MM.1S (cell line): Measurements from ENCODE around the gene KLF9.

ENCODE experiments used
- DNase-seq: peaks from one replicate; pipeline ENCODE4 v3.0.0-alpha.2; 2015
- H2AFZ ChIP-seq: fragments of 300-600 bp; sonication (generic); 2 replicates; pipeline ENCODE4 v1.6.0; 2016; ENCODE audit warnings: antibody characterized with exemption, low read length
- H3F3A ChIP-seq: fragments of 300-600 bp; sonication (generic); 2 replicates; pipeline ENCODE4 v1.6.1; 2016; ENCODE audit warnings: mild to moderate bottlenecking, antibody characterized with exemption, low read length, moderate library complexity, mixed read lengths; ENCODE audit not compliant: insufficient read depth
- H3K27ac ChIP-seq: fragments of 300-600 bp; sonication (generic); 2 replicates; pipeline ENCODE4 v1.5.1; 2016; ENCODE audit warnings: mild to moderate bottlenecking, low read length
- H3K27me3 ChIP-seq: fragments of 300-600 bp; sonication (generic); replicated peaks from 2 replicates; pipeline ENCODE4 v1.6.0; 2016; ENCODE audit warnings: low read length; ENCODE audit not compliant: insufficient read depth
- H3K36me3 ChIP-seq: fragments of 300-600 bp; sonication (generic); replicated peaks from 2 replicates; pipeline ENCODE4 v1.6.1; 2016; ENCODE audit warnings: mild to moderate bottlenecking, low read length, mixed read lengths; ENCODE audit not compliant: insufficient read depth
- H3K4me1 ChIP-seq: fragments of 300-600 bp; sonication (generic); 2 replicates; pipeline ENCODE4 v1.6.1; 2016; ENCODE audit warnings: low read length, mixed read lengths
- H3K4me2 ChIP-seq: fragments of 300-600 bp; sonication (generic); 2 replicates; pipeline ENCODE4 v1.6.0; 2016; ENCODE audit warnings: low read depth, low read length
- H3K4me3 ChIP-seq: fragments of 300-600 bp; sonication (generic); 2 replicates; pipeline ENCODE4 v1.5.1; 2016; ENCODE audit warnings: low read length, mixed read lengths
- H3K79me2 ChIP-seq: fragments of 300-600 bp; sonication (generic); 2 replicates; pipeline ENCODE4 v1.6.1; 2016; ENCODE audit warnings: mixed run types, low read length, mixed read lengths
- H3K9ac ChIP-seq: fragments of 300-600 bp; sonication (generic); 2 replicates; pipeline ENCODE4 v1.6.1; 2016; ENCODE audit warnings: low read length, mixed read lengths
- H3K9me2 ChIP-seq: fragments of 300-600 bp; sonication (generic); replicated peaks from 2 replicates; pipeline ENCODE4 v1.6.1; 2016; ENCODE audit warnings: mild to moderate bottlenecking, low read length, mixed read lengths; ENCODE audit not compliant: insufficient read depth
- H3K9me3 ChIP-seq: fragments of 300-600 bp; sonication (generic); replicated peaks from 2 replicates; pipeline ENCODE4 v1.6.1; 2016; ENCODE audit warnings: mild to moderate bottlenecking, low read length, mixed read lengths; ENCODE audit not compliant: insufficient read depth
- H4K20me1 ChIP-seq: fragments of 300-600 bp; sonication (generic); 2 replicates; pipeline ENCODE4 v1.6.1; 2016; ENCODE audit warnings: mild to moderate bottlenecking, low read length, moderate library complexity, mixed read lengths; ENCODE audit not compliant: insufficient read depth
- CTCF ChIP-seq: fragments of 300-600 bp; sonication (generic); IDR thresholded peaks from 2 replicates; pipeline ENCODE4 v1.5.1; 2016; ENCODE audit warnings: antibody characterized with exemption, low read length, mixed read lengths
- EZH2 ChIP-seq: fragments of 300-600 bp; sonication (generic); optimal IDR thresholded peaks from 2 replicates; pipeline ENCODE3; 2017; ENCODE audit warnings: low read depth, mild to moderate bottlenecking, antibody characterized with exemption, low read length, mixed read lengths
- EZH2phosphoT487 ChIP-seq: fragments of 300-600 bp; sonication (generic); IDR thresholded peaks from 2 replicates; pipeline ENCODE4 v1.6.1; 2018; ENCODE audit warnings: antibody characterized with exemption, low read length

The KLF9 gene

GRCh38 chr9:70410368-70410767 lies 4.1 kb downstream of the KLF9 start:
- Histone ChIP-seq H3K9ac (no peak overlapping the region), H3K36me3 (no peaks in the 10 kb centered on the region), H3K27ac (no peak overlapping the region), H3K4me3 (no peak overlapping the region), H4K20me1 (no peaks in the 10 kb centered on the region), H3K4me1 (peaks cover 17% of the 10 kb centered on the region), H3K27me3 (no peaks in the 10 kb centered on the region), H3K79me2 (peaks cover 4% of the 10 kb centered on the region; the same call in 1 of the 2 replicates), H3K9me2 (no peaks in the 10 kb centered on the region), H2AFZ (no peak overlapping the region), H3F3A (peaks cover 22% of the 10 kb centered on the region), H3K9me3 (no peaks in the 10 kb centered on the region), H3K4me2 (no peak overlapping the region)
- TF ChIP-seq EZH2phosphoT487 (no peak), CTCF (no peak)
- no peak for DNase-seq

DNA sequence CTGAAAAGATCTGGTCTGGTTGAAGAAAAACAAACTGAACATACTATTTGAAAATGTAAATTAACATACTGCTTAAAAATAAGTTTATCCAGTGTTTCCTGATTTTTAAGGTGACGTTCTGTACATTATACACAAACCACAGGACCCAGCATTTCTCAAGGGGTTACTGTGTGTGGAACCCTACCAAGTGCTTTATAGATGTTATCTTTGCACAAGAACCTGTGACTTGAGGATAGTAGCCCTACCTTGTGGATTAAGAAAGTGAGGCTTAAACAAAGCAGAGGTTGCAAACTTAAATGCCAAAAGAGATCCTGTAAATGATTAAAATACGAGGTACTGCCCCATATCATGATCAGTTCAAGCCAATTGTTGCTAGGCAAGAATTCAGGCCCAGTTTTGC lies 4.7 kb downstream of the KLF9 start:
- H3K4me2 ChIP-seq: no peak overlapping the region
- no peaks in the 10 kb centered on the region for H3K9me3 ChIP-seq
- no peak overlapping the region for H3K27ac ChIP-seq
- H3K4me1 ChIP-seq: peaks cover 12% of the 10 kb centered on the region
- H3K9ac ChIP-seq: no peak overlapping the region
- peaks cover 4% of the 10 kb centered on the region; the same call in 1 of the 2 replicates for H3K79me2 ChIP-seq
- H3F3A ChIP-seq: peaks cover 19% of the 10 kb centered on the region
- H4K20me1 ChIP-seq: no peaks in the 10 kb centered on the region
- TF ChIP-seq CTCF: no peak
- TF ChIP-seq EZH2phosphoT487: no peak
- no peak for TF ChIP-seq EZH2
- DNase-seq: no peak
- H3K36me3 ChIP-seq: no peaks in the 10 kb centered on the region
- H2AFZ ChIP-seq: no peak overlapping the region
- H3K4me3 ChIP-seq: no peak overlapping the region
- no peaks in the 10 kb centered on the region for H3K27me3 ChIP-seq
- H3K9me2 ChIP-seq: no peaks in the 10 kb centered on the region

GRCh38 chr9:70409280-70409679 lies 5.2 kb downstream of the KLF9 start:
- Histone ChIP-seq H3K27ac (no peak overlapping the region), H3K9me2 (no peaks in the 10 kb centered on the region), H3K79me2 (peaks cover 4% of the 10 kb centered on the region; the same call in 1 of the 2 replicates), H3K4me1 (peaks cover 7% of the 10 kb centered on the region; the same call in 1 of the 2 replicates), H4K20me1 (no peaks in the 10 kb centered on the region), H2AFZ (no peak overlapping the region), H3K4me3 (no peak overlapping the region), H3K4me2 (no peak overlapping the region), H3F3A (peaks cover 14% of the 10 kb centered on the region), H3K27me3 (no peaks in the 10 kb centered on the region), H3K36me3 (no peaks in the 10 kb centered on the region), H3K9ac (no peak overlapping the region), H3K9me3 (no peaks in the 10 kb centered on the region)
- TF ChIP-seq CTCF (no peak), EZH2phosphoT487 (no peak), EZH2 (no peak)
- no peak for DNase-seq
